IMR-90 (cell line): ENCODE measurements around the gene CACNA2D3. TPM values are rescaled to one million over a fixed set of nuclear protein-coding genes. Genes with fewer than 3 reads are reported as not detected.

ENCODE experiments used
- ATAC-seq: fragments of 200-7000 bp; cut with Tn5 transposase; 2 replicates; pipeline ENCODE4 v1.9.1; 2020; ENCODE audit warnings: low read depth, mild to moderate bottlenecking, moderate library complexity
- BruUV-seq: library from RNA; stranded (reverse); fragments of 400-500 nt; replicated peaks from 2 replicates; lab custom pipeline; 2021; lab: Mats Ljungman, UMichigan
- CTCF ChIA-PET: fragments of 300-600 bp; formaldehyde crosslinking; extraction: SDS; loops from one replicate; lab custom pipeline; 2021; ENCODE audit warnings: antibody characterized with exemption; lab: Yijun Ruan, JAX
- POLR2A ChIA-PET: fragments of 300-600 bp; sonication (Branson Sonifier 250); formaldehyde crosslinking; loops from one replicate; lab custom pipeline; 2022; ENCODE audit warnings: antibody characterized with exemption; ENCODE audit not compliant: unreplicated experiment; lab: Charles Lee
- DNase-seq: peaks from one replicate; pipeline ENCODE4 v3.0.0; 2013
- H2AFZ ChIP-seq: replicated peaks from 2 replicates; pipeline ENCODE3; 2013; ENCODE audit warnings: low read length, mild to moderate bottlenecking; ENCODE audit not compliant: poor library complexity
- H2AK5ac ChIP-seq: 2 replicates; pipeline ENCODE4 v1.6.1; 2013; ENCODE audit warnings: low read depth, low read length, inconsistent platforms
- H2AK9ac ChIP-seq: replicated peaks from 2 replicates; pipeline ENCODE3; 2013; ENCODE audit warnings: mild to moderate bottlenecking, low read depth, low read length, moderate library complexity; ENCODE audit not compliant: poor library complexity
- H2BK120ac ChIP-seq: 2 replicates; pipeline ENCODE4 v1.6.1; 2013; ENCODE audit warnings: low read depth, low read length, inconsistent platforms
- H2BK15ac ChIP-seq: 3 replicates; pipeline ENCODE4 v1.6.1; 2013; ENCODE audit warnings: low read depth, low read length, inconsistent platforms
- H2BK20ac ChIP-seq: 2 replicates; pipeline ENCODE4 v1.6.1; 2013; ENCODE audit warnings: low read depth, mild to moderate bottlenecking, inconsistent platforms, low read length, moderate library complexity
- H2BK5ac ChIP-seq: 2 replicates; pipeline ENCODE4 v1.6.1; 2013; ENCODE audit warnings: mild to moderate bottlenecking, low read depth, low read length, inconsistent platforms; ENCODE audit not compliant: poor library complexity, severe bottlenecking
- H3K14ac ChIP-seq: replicated peaks from 2 replicates; pipeline ENCODE4 v1.6.1; 2013; ENCODE audit warnings: low read depth, low read length, inconsistent platforms
- H3K18ac ChIP-seq: 2 replicates; pipeline ENCODE4 v1.6.1; 2013; ENCODE audit warnings: low read depth, low read length, control low read depth
- H3K23ac ChIP-seq: 2 replicates; pipeline ENCODE4 v1.6.1; 2013; ENCODE audit warnings: low read depth, low read length, inconsistent platforms
- H3K27ac ChIP-seq: 2 replicates; pipeline ENCODE4 v1.5.1; 2013; ENCODE audit warnings: mild to moderate bottlenecking, control low read depth, low read length; ENCODE audit not compliant: insufficient read depth
- H3K27me3 ChIP-seq: 2 replicates; pipeline ENCODE4 v1.6.1; 2013; ENCODE audit warnings: low read length; ENCODE audit not compliant: control insufficient read depth, insufficient read depth
- H3K36me3 ChIP-seq: 2 replicates; pipeline ENCODE4 v1.6.1; 2013; ENCODE audit warnings: low read length, mixed read lengths; ENCODE audit not compliant: control insufficient read depth, insufficient read depth
- H3K4ac ChIP-seq: 2 replicates; pipeline ENCODE4 v1.6.1; 2013; ENCODE audit warnings: low read depth, low read length, inconsistent platforms
- H3K4me1 ChIP-seq: 2 replicates; pipeline ENCODE4 v1.6.1; 2013; ENCODE audit warnings: low read length, mixed read lengths; ENCODE audit not compliant: control insufficient read depth, insufficient read depth
- H3K4me2 ChIP-seq: 2 replicates; pipeline ENCODE4 v1.6.1; 2013; ENCODE audit warnings: low read depth, mild to moderate bottlenecking, control low read depth, low read length, moderate library complexity
- H3K4me3 ChIP-seq: 2 replicates; pipeline ENCODE4 v1.5.1; 2013; ENCODE audit warnings: low read depth, mild to moderate bottlenecking, control low read depth, low read length, moderate library complexity; ENCODE audit not compliant: insufficient read depth
- H3K56ac ChIP-seq: 2 replicates; pipeline ENCODE4 v1.6.1; 2013; ENCODE audit warnings: low read length, inconsistent platforms; ENCODE audit not compliant: insufficient read depth; ENCODE audit errors: extremely low read depth
- H3K79me1 ChIP-seq, 2 experiments: 2 replicates each; pipeline ENCODE4 v1.6.1; 2013; ENCODE audit warnings: low read length in 2 of 2, inconsistent platforms in 1 of 2, low read depth in 1 of 2
- H3K9ac ChIP-seq: 2 replicates; pipeline ENCODE4 v1.6.1; 2013; ENCODE audit warnings: low read depth, low read length, control low read depth
- H3K9me1 ChIP-seq: 2 replicates; pipeline ENCODE4 v1.6.1; 2013; ENCODE audit warnings: low read length, inconsistent platforms; ENCODE audit not compliant: insufficient read depth
- H3K9me3 ChIP-seq: 2 replicates; pipeline ENCODE4 v1.6.1; 2013; ENCODE audit warnings: low read length; ENCODE audit not compliant: control insufficient read depth, insufficient read depth
- H4K20me1 ChIP-seq: 2 replicates; pipeline ENCODE4 v1.6.1; 2013; ENCODE audit warnings: low read length, inconsistent platforms; ENCODE audit not compliant: insufficient read depth
- H4K5ac ChIP-seq: 2 replicates; pipeline ENCODE4 v1.6.1; 2013; ENCODE audit warnings: mild to moderate bottlenecking, low read depth, low read length, control low read depth
- H4K8ac ChIP-seq, 2 experiments: 2 replicates each; pipeline ENCODE4 v1.6.1; 2013; ENCODE audit warnings: low read depth in 2 of 2, low read length in 2 of 2, control low read depth in 1 of 2, inconsistent platforms in 1 of 2
- H4K91ac ChIP-seq: 2 replicates; pipeline ENCODE4 v1.6.1; 2013; ENCODE audit warnings: low read depth, low read length, inconsistent platforms; ENCODE audit not compliant: insufficient read depth
- BHLHE40 ChIP-seq: fragments of 150-350 bp; IDR thresholded peaks from 2 replicates; pipeline ENCODE4 v1.6.1; 2016; ENCODE audit warnings: mild to moderate bottlenecking, low read depth, low read length
- CEBPB ChIP-seq: IDR thresholded peaks from 2 replicates; pipeline ENCODE4 v1.6.1; 2012; ENCODE audit warnings: low read depth, low read length, improper control_type of control experiment
- FOS ChIP-seq: fragments of 150-350 bp; IDR thresholded peaks from 2 replicates; pipeline ENCODE4 v1.6.1; 2016; ENCODE audit warnings: low read depth, low read length
- MAZ ChIP-seq: IDR thresholded peaks from 2 replicates; pipeline ENCODE4 v1.6.1; 2012; ENCODE audit warnings: low read depth, mild to moderate bottlenecking, low read length, improper control_type of control experiment, moderate library complexity, borderline replicate concordance
- MXI1 ChIP-seq: IDR thresholded peaks from 2 replicates; pipeline ENCODE4 v1.6.1; 2012; ENCODE audit warnings: low read depth, mild to moderate bottlenecking, low read length, moderate library complexity, borderline replicate concordance
- NFE2L2 ChIP-seq: fragments of 150-350 bp; IDR thresholded peaks from 2 replicates; pipeline ENCODE4 v1.6.1; 2016; ENCODE audit warnings: low read depth, mild to moderate bottlenecking, low read length
- POLR2A ChIP-seq: IDR thresholded peaks from 2 replicates; pipeline ENCODE4 v1.6.1; 2012; ENCODE audit warnings: mild to moderate bottlenecking, low read depth, low read length
- RAD21 ChIP-seq: IDR thresholded peaks from 2 replicates; pipeline ENCODE4 v1.6.1; 2012; ENCODE audit warnings: low read length, improper control_type of control experiment
- RCOR1 ChIP-seq: IDR thresholded peaks from 2 replicates; pipeline ENCODE4 v1.6.1; 2012; ENCODE audit warnings: mild to moderate bottlenecking, low read length, improper control_type of control experiment; ENCODE audit not compliant: insufficient replicate concordance
- RFX5 ChIP-seq: IDR thresholded peaks from 2 replicates; pipeline ENCODE4 v1.8.0; 2012; ENCODE audit warnings: low read depth, mild to moderate bottlenecking, low read length, moderate library complexity
- SMC3 ChIP-seq: fragments of 150-350 bp; IDR thresholded peaks from 2 replicates; pipeline ENCODE4 v1.6.1; 2016; ENCODE audit warnings: low read depth, mild to moderate bottlenecking, antibody characterized with exemption, low read length, moderate library complexity
- WGBS, 2 experiments: methylation state at CpG; one replicate each; pipeline versions ENCODE4 v1.1.5 to v1.1.7; 2013; ENCODE audit warnings: missing lambda C conversion rate in 2 of 2; ENCODE audit not compliant: insufficient read length in 1 of 2; ENCODE audit errors: extremely low coverage in 2 of 2; 5-methylcytosine and 5-hydroxymethylcytosine counted together
- dilution Hi-C: fragments of 300-500 bp; cut with HindIII; formaldehyde crosslinking; loops from one replicate; pipeline ENCODE4 v1.14.3; 2018; ENCODE audit warnings: low sequenced_read_pairs; ENCODE audit not compliant: unreplicated experiment
- in situ Hi-C: fragments of 300-500 bp; cut with MboI; formaldehyde crosslinking; loops from 3 replicates; pipeline ENCODE4 v1.14.3; 2019; ENCODE audit warnings: low sequenced_read_pairs, inconsistent platforms, mixed read lengths
- intact Hi-C: fragments of 100-400 bp; cut with micrococcal nuclease; formaldehyde crosslinking; loops from 2 replicates; pipeline ENCODE4 v1.10.0; 2022
- polyA plus RNA-seq, 3 experiments: library from polyadenylated mRNA; depleted of rRNA; stranded (reverse); fragments of >200 nt; gene quantifications; 2 replicates each; pipeline ENCODE4 v1.2.3, GENCODE V29; 2012; ENCODE audit warnings: low replicate concordance in 1 of 3
- total RNA-seq: library from RNA; depleted of rRNA; stranded (reverse); fragments of >200 nt; gene quantifications from 2 replicates; pipeline ENCODE4 v1.2.3, GENCODE V29; 2012
- TF ChIP-seq, protein P1 (sequence below): conservative IDR thresholded peaks from 2 replicates; pipeline ENCODE4 v1.5.1; 2012; ENCODE audit warnings: mild to moderate bottlenecking, low read depth, low read length, improper control_type of control experiment
- TF ChIP-seq, protein P2 (sequence below): fragments of 150-350 bp; IDR thresholded peaks from 2 replicates; pipeline ENCODE4 v1.6.1; 2017; ENCODE audit warnings: mild to moderate bottlenecking, antibody characterized with exemption, low read length, low read depth

Gene CACNA2D3
- total and polyA plus RNA-seq, 2 of the 4 experiments (the other 2 are of a cell fraction) = 0.36 to 0.41 TPM

DNA sequence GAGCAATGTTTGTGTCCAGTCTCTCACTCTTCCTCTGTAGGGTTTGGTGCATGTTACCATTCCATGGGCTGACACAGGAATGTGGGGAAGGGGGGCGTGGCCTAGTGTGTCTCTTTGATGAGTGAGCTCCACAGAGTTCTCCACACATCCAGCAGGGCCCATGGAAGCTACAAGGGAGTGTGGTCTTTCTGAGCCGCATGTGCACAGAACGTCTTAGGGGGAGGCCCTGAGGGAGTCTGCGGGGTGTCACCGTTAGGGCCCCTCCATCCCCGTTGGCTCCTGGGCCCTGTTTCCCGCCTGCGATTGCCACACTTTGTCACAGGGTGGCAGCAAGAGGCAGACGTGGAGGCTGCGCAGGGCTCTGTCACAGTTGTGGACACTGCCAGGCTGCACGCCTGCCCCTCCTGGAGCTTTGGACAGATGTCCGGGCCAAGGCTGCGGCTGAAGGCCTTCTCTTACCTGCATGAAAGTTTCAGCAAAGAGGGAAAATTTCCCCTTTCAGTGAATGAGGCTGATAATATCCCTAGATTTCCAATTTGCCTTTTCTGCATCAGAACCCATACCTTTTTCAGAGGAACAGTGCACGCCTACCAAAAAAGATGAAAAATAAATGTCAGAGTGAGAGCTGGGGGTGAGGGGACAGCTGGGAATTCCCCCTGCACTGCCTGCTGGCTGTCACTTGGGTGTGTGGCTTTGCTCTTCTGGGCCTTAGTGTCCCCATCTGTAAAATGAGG, 24.3 kb downstream of the CACNA2D3 start:
- ChIA-PET CTCF (no interaction called here), POLR2A (no interaction called here)
- Histone ChIP-seq H2BK15ac (no peak overlapping the region), H2BK5ac (no peak overlapping the region), H4K8ac (no peak overlapping the region), H2AK9ac (no peak overlapping the region), H2AK5ac (no peak overlapping the region), H3K4me2 (no peak overlapping the region), H2BK120ac (no peak overlapping the region), H4K5ac (no peak overlapping the region), H3K18ac (no peak overlapping the region), H3K4ac (no peak overlapping the region), H3K23ac (no peak overlapping the region), H3K27ac (no peak overlapping the region), H3K9me3 (peaks cover 12% of the 10 kb centered on the region; the same call in 1 of the 2 replicates), H2AFZ (no peak overlapping the region), H2BK20ac (no peak overlapping the region), H3K79me1 (no peaks in the 10 kb centered on the region), H3K36me3 (no peaks in the 10 kb centered on the region), H4K20me1 (no peaks in the 10 kb centered on the region), H3K9me1 (no peaks in the 10 kb centered on the region), H3K9ac (no peak overlapping the region), H3K27me3 (no peaks in the 10 kb centered on the region), H3K4me1 (no peaks in the 10 kb centered on the region), H3K4me3 (no peak overlapping the region), H3K14ac (no peak overlapping the region), H4K91ac (no peak overlapping the region), H3K56ac (no peak overlapping the region)
- TF ChIP-seq RCOR1 (no peak), FOS (no peak), RFX5 (no peak), BHLHE40 (no peak), SMC3 (no peak), MAZ (no peak), POLR2A (no peak), RAD21 (no peak), NFE2L2 (no peak), CEBPB (no peak), MXI1 (no peak)
- TF ChIP-seq, protein P1, sequence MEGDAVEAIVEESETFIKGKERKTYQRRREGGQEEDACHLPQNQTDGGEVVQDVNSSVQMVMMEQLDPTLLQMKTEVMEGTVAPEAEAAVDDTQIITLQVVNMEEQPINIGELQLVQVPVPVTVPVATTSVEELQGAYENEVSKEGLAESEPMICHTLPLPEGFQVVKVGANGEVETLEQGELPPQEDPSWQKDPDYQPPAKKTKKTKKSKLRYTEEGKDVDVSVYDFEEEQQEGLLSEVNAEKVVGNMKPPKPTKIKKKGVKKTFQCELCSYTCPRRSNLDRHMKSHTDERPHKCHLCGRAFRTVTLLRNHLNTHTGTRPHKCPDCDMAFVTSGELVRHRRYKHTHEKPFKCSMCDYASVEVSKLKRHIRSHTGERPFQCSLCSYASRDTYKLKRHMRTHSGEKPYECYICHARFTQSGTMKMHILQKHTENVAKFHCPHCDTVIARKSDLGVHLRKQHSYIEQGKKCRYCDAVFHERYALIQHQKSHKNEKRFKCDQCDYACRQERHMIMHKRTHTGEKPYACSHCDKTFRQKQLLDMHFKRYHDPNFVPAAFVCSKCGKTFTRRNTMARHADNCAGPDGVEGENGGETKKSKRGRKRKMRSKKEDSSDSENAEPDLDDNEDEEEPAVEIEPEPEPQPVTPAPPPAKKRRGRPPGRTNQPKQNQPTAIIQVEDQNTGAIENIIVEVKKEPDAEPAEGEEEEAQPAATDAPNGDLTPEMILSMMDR = no peak
- TF ChIP-seq, protein P2, sequence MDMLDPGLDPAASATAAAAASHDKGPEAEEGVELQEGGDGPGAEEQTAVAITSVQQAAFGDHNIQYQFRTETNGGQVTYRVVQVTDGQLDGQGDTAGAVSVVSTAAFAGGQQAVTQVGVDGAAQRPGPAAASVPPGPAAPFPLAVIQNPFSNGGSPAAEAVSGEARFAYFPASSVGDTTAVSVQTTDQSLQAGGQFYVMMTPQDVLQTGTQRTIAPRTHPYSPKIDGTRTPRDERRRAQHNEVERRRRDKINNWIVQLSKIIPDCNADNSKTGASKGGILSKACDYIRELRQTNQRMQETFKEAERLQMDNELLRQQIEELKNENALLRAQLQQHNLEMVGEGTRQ = no peak
- dilution Hi-C loops = no loop called here
- in situ Hi-C loops = no loop called here
- BruUV-seq = no TSS peak
- WGBS, 2 experiments = 3% methylated on average over 6 of the region's 14 CpGs; no CpG with 5 or more reads in 1 of the 2 experiments
- intact Hi-C loops = no loop called here
- ATAC-seq (no peak), DNase-seq (no peak)
